ENCODE measurements around the gene NBEAL2. TPM values are rescaled to one million over a fixed set of nuclear protein-coding genes. Genes with fewer than 3 reads are reported as not detected.
A peak's percentile ranks its signal among the peaks of the same experiment; 100 is the strongest.

NBEAL2 gene
- total and polyA plus RNA-seq, 8 donors, result 59.3 to 148 (median 84.3) TPM

GRCh38 chr3:46993292-46993691 is 13.8 kb downstream of the NBEAL2 start:
- intact Hi-C loops (cut with DNase I), result no loop called here
- ATAC-seq (no peak), DNase-seq (peak in 1 of 4 donors; percentile 26)
- H3K4me3 ChIP-seq, result no peak overlapping the region
- no peaks in the 10 kb centered on the region for H3K27me3 ChIP-seq
- no peak overlapping the region for H3K27ac ChIP-seq
- peaks cover 0 to 97% of the 10 kb centered on the region in 2 donors for H3K36me3 ChIP-seq
- peaks cover 0 to 54% of the 10 kb centered on the region in 2 donors for H3K4me1 ChIP-seq
- no peak for TF ChIP-seq CTCF (IDR thresholded peaks at IDR 0.05)
- H3K9me3 ChIP-seq, result no peaks in the 10 kb centered on the region

- Histone ChIP-seq H3K36me3 (peaks cover 0 to 99% of the 10 kb centered on the region in 2 donors), H3K9me3 (no peaks in the 10 kb centered on the region), H3K27ac (no peak overlapping the region), H3K4me3 (no peak overlapping the region), H3K27me3 (no peaks in the 10 kb centered on the region), H3K4me1 (peaks cover 0 to 54% of the 10 kb centered on the region in 2 donors)
- intact Hi-C loops (cut with DNase I), result no loop called here
- ATAC-seq (no peak), DNase-seq (peak in 1 of 4 donors; percentile 45)
- TF ChIP-seq CTCF (IDR thresholded peaks at IDR 0.05), result no peak
These were observed 14.5 kb downstream of the NBEAL2 start for GRCh38 chr3:46993986-46994385.

DNA sequence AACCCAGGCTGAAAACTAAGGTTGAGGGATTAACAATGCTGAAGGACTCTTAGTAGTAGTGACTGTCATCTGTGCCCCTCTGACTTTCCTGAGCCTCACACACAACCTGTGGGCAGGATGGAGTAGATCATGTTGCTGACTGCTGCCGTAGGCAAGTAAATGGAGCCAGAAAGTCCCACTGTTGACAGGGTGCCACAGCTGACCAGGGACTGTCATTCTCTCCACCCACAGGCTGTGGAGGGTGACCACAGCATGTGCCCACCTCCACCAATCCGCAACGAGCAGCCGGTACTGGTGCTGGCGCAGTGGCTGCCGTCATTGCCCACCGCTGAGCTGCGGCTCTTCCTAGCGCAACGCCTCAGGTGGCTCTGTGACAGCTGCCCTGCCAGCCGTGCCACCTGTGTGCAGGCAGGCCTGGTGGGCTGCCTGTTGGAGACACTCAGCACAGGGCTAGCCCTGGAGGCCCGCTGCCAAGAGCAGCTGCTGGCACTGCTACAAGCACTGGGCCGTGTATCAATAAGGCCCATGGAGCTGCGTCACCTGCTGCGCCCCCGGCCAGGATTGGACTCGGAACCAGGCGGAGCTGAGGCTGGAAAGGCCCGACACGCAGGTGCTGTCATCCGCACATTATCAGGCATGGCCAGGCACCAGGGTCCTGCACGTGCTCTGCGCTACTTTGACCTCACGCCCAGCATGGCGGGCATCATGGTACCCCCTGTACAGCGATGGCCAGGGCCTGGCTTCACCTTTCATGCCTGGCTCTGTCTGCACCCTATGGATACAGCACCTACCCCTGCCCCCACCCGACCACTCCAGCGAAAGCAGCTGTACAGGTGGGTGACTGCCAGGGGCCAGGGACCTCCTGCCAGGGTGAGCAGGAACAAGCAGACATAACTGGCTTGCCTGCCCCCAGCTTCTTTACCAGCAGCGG is 15.6 kb downstream of the NBEAL2 start:
- intact Hi-C loops (cut with DNase I), result loop anchor here in 1 of 2 donors (5.0 kb wide), 1 partner anchor 68 kb away; no protein-coding TSS in a partner anchor
- ATAC-seq (no peak), DNase-seq (peak in 1 of 4 donors; percentile 75)
- Histone ChIP-seq H3K27ac (no peak overlapping the region), H3K9me3 (no peaks in the 10 kb centered on the region), H3K4me1 (peaks cover 0 to 46% of the 10 kb centered on the region in 2 donors), H3K4me3 (no peak overlapping the region), H3K27me3 (no peaks in the 10 kb centered on the region), H3K36me3 (peaks cover 0 to 99% of the 10 kb centered on the region in 2 donors)
- no peak for TF ChIP-seq CTCF (IDR thresholded peaks at IDR 0.05)

DNA sequence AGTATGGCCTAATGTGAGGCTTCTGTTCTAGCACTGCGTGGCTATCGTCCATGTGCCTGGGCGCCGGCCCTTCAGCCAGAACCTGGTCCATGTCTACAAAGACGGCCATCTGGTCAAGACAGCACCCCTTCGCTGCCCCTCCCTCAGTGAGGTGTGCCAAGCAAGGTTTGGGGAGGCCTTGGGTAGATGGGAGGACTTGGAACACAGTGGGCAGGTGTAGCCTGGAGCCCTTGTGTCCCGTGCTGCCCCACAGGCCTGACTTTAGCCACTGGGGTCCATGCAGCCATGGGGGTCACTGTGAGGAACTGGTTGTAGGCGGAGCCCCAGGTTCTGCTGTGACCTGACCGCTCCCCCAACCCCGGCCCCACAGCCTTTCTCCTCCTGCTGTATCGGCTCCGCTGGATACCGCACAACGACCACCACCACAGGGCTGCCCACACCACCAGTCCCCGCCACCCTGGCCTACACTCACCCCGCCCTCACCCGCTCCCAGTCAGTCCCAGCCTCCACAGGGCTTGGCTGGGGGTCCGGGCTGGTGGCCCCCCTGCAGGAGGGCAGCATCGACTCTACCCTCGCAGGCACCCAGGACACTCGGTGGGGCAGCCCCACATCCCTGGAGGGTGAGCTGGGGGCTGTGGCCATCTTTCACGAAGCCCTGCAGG is 16.6 kb downstream of the NBEAL2 start:
- no peak for TF ChIP-seq CTCF (IDR thresholded peaks at IDR 0.05)
- Histone ChIP-seq H3K4me3 (no peak overlapping the region), H3K9me3 (no peaks in the 10 kb centered on the region), H3K27ac (no peak overlapping the region), H3K27me3 (no peaks in the 10 kb centered on the region), H3K36me3 (peaks cover 0 to 99% of the 10 kb centered on the region in 2 donors), H3K4me1 (peaks cover 0 to 36% of the 10 kb centered on the region in 2 donors)
- ATAC-seq (no peak), DNase-seq (no peak)
- intact Hi-C loops (cut with DNase I), result loop anchor here in 1 of 2 donors (5.0 kb wide), 1 partner anchor 69 kb away; no protein-coding TSS in a partner anchor
